ENCODE results near the gene PRKCH.

GRCh38 chr14:61280092-61280525, 41.3 kb upstream of the PRKCH start:
- TF ChIP-seq EZH2 (IDR thresholded peaks at IDR 0.05) (no peak), POLR2AphosphoS5 (IDR thresholded peaks at IDR 0.05; ENCODE audit: borderline replicate concordance, low read depth, low read length) (no peak)

Data from SK-N-MC (cell line).